Measurements from ENCODE around the gene ANKRD34B. TPM values are rescaled to one million over a fixed set of nuclear protein-coding genes. Genes with fewer than 3 reads are reported as not detected.

Gene ANKRD34B
- total RNA-seq, 1 experiment from 2014 or later = 0.40 TPM

DNA sequence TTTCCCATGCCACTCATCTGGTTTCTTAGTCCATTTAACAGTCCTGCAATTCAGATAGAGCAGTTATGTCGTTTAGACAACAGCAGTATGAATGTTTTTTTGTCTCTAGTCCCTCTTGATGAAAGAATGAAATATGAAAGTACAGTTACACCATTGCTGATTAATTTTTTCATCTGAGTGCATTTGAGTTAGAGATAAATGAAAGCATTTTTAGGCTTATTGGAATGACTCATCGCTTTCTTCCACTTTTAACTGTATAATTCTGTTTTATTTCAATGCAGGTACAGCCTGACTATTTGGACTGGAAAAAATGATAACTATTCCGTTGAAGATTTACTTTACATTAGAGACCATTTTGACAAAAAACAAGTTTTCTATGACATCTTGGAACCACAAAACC is 28.7 kb downstream of the ANKRD34B start:
- intact Hi-C loops (cut with micrococcal nuclease; ENCODE audit: unreplicated experiment) = no loop called here
- Mint-ChIP-seq H3K27me3 (ENCODE audit: unreplicated experiment) (no peaks in the 10 kb centered on the region), H3K9me3 (ENCODE audit: low read depth, unreplicated experiment) (no peaks in the 10 kb centered on the region), H3K4me1 (ENCODE audit: low read depth, unreplicated experiment) (no peaks in the 10 kb centered on the region), H3K27ac (ENCODE audit: unreplicated experiment) (no peak overlapping the region), H3K36me3 (ENCODE audit: insufficient read depth, unreplicated experiment) (no peaks in the 10 kb centered on the region), H3K4me3 (ENCODE audit: low read depth, unreplicated experiment) (no peak overlapping the region)
- DNase-seq = no peak
- TF ChIP-seq, protein P1, sequence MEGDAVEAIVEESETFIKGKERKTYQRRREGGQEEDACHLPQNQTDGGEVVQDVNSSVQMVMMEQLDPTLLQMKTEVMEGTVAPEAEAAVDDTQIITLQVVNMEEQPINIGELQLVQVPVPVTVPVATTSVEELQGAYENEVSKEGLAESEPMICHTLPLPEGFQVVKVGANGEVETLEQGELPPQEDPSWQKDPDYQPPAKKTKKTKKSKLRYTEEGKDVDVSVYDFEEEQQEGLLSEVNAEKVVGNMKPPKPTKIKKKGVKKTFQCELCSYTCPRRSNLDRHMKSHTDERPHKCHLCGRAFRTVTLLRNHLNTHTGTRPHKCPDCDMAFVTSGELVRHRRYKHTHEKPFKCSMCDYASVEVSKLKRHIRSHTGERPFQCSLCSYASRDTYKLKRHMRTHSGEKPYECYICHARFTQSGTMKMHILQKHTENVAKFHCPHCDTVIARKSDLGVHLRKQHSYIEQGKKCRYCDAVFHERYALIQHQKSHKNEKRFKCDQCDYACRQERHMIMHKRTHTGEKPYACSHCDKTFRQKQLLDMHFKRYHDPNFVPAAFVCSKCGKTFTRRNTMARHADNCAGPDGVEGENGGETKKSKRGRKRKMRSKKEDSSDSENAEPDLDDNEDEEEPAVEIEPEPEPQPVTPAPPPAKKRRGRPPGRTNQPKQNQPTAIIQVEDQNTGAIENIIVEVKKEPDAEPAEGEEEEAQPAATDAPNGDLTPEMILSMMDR (IDR thresholded peaks at IDR 0.05; ENCODE audit: unreplicated experiment) = no peak
- CTCF ChIA-PET = no interaction called here
- BruUV-seq (replicated peaks) = no TSS peak

DNA sequence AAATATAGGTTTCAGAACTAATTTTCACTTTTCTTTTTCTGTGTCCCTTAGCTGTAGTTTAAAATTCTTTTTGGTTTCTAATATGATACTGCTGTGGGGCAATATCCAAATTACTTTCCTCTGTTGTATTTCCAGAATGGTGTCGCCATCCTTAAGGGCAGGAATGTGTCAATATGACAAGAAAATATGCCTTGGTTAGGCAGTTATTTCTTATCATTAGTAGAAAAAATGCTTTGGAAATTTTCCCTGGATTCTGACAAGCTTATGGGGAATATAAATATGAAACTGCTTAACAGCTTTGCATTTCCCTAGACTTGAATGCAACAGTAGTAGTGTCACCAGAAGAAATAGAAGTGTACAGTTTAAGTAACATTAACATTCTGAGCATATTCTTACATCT is 29.4 kb downstream of the ANKRD34B start:
- H3K27me3 Mint-ChIP-seq (ENCODE audit: unreplicated experiment) = no peaks in the 10 kb centered on the region
- CTCF ChIA-PET = no interaction called here

DNA sequence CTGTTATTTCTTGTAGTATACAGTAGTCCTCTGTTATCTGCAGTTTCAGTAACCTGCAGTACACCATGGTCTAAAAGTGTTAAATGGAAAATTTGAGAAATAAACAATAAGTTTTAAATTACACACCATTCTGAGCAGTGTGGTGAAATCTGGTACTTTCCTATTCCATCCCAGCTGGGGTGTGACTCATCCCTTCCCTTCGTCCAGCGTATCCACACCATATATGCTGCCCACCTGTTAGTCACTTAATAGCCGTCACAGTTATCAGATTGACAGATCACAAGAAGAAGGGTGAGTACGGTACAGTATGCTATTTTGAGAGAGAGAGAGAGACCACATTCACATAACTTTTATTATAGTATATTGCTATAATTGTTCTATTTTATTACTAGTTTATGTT is 53.3 kb downstream of the ANKRD34B start:
- no peaks in the 10 kb centered on the region for H3K27me3 Mint-ChIP-seq (ENCODE audit: unreplicated experiment)
- TF ChIP-seq, protein P1 (IDR thresholded peaks at IDR 0.05; ENCODE audit: unreplicated experiment) = no peak
- peaks cover 6% of the 10 kb centered on the region for H3K36me3 Mint-ChIP-seq (ENCODE audit: insufficient read depth, unreplicated experiment)
- H3K4me1 Mint-ChIP-seq (ENCODE audit: low read depth, unreplicated experiment) = peaks cover 10% of the 10 kb centered on the region
- BruUV-seq (replicated peaks) = no TSS peak
- CTCF ChIA-PET = no interaction called here
- H3K9me3 Mint-ChIP-seq (ENCODE audit: low read depth, unreplicated experiment) = no peaks in the 10 kb centered on the region
- intact Hi-C loops (cut with micrococcal nuclease; ENCODE audit: unreplicated experiment) = no loop called here
- peak overlapping the region; percentile 68 for H3K27ac Mint-ChIP-seq (ENCODE audit: unreplicated experiment)
- H3K4me3 Mint-ChIP-seq (ENCODE audit: low read depth, unreplicated experiment) = no peak overlapping the region
- DNase-seq = peak; percentile 69

More for the DNA sequence above, 29.4 kb downstream of the ANKRD34B start:
- BruUV-seq (replicated peaks) = no TSS peak
- Mint-ChIP-seq H3K4me3 (ENCODE audit: low read depth, unreplicated experiment) (no peak overlapping the region), H3K4me1 (ENCODE audit: low read depth, unreplicated experiment) (no peaks in the 10 kb centered on the region), H3K36me3 (ENCODE audit: insufficient read depth, unreplicated experiment) (no peaks in the 10 kb centered on the region), H3K27ac (ENCODE audit: unreplicated experiment) (no peak overlapping the region), H3K9me3 (ENCODE audit: low read depth, unreplicated experiment) (no peaks in the 10 kb centered on the region)
- intact Hi-C loops (cut with micrococcal nuclease; ENCODE audit: unreplicated experiment) = no loop called here
- TF ChIP-seq, protein P1 (IDR thresholded peaks at IDR 0.05; ENCODE audit: unreplicated experiment) = no peak
- DNase-seq = no peak

DNA sequence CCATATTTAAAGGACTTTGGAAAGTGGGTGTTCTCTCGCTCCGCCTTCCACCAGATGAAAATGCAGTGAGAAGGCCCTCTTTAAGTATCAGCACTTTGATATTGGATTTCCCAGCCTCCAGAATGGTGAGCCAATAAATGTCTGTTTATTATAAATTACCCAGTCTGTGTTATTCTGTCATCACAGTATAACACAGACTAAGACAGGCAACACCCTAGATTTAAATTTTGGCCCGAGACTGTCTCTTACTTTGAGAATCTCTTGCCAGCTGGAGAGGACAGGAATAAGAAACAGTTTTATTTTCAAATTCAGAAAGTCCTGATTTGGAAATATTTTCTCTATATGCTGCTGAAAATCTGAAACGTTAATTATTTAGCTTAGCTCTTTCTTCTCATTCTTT is 60.7 kb downstream of the ANKRD34B start:
- Mint-ChIP-seq H3K4me3 (ENCODE audit: low read depth, unreplicated experiment) (no peak overlapping the region), H3K9me3 (ENCODE audit: low read depth, unreplicated experiment) (no peaks in the 10 kb centered on the region), H3K27ac (ENCODE audit: unreplicated experiment) (no peak overlapping the region), H3K4me1 (ENCODE audit: low read depth, unreplicated experiment) (no peaks in the 10 kb centered on the region), H3K27me3 (ENCODE audit: unreplicated experiment) (no peaks in the 10 kb centered on the region), H3K36me3 (ENCODE audit: insufficient read depth, unreplicated experiment) (no peaks in the 10 kb centered on the region)
- CTCF ChIA-PET = no interaction called here
- TF ChIP-seq, protein P1 (IDR thresholded peaks at IDR 0.05; ENCODE audit: unreplicated experiment) = no peak
- intact Hi-C loops (cut with micrococcal nuclease; ENCODE audit: unreplicated experiment) = no loop called here
- BruUV-seq (replicated peaks) = no TSS peak
- no peak for DNase-seq

All from Calu3 (cell line).